Measurements from ENCODE around the gene OR1J2. TPM values are rescaled to one million over a fixed set of nuclear protein-coding genes. Genes with fewer than 3 reads are reported as not detected.

The OR1J2 gene
- total and polyA plus RNA-seq, 4 experiments from 2014 or later, result not detected

GRCh38 chr9:122475717-122476116 lies 34.9 kb upstream of the OR1J2 start:
- intact Hi-C loops (cut with micrococcal nuclease), result no loop called here
- Mint-ChIP-seq H3K4me1 (no peaks in the 10 kb centered on the region), H3K36me3 (no peaks in the 10 kb centered on the region), H3K27me3 (peaks cover 6 to 14% of the 10 kb centered on the region in 2 donors), H3K27ac (no peak overlapping the region), H3K4me3 (no peak overlapping the region), H3K9me3 (no peaks in the 10 kb centered on the region)
- no peaks in the 10 kb centered on the region for H3K27me3 ChIP-seq (ENCODE audit: insufficient read depth, low read length)
- H3K27ac ChIP-seq (ENCODE audit: low read depth, low read length), result no peak overlapping the region
- no peaks in the 10 kb centered on the region for H3K4me1 ChIP-seq (ENCODE audit: insufficient read depth, low read length)
- POLR2A ChIA-PET (ENCODE audit: partially characterized antibody), result no interaction called here
- no peak overlapping the region for H3K4me3 ChIP-seq (ENCODE audit: low read length in 2 of 2)
- no peak for DNase-seq
- H3K9me3 ChIP-seq (ENCODE audit: control insufficient read depth in 1 of 2, low read length in 2 of 2), result no peaks in the 10 kb centered on the region
- CTCF ChIA-PET (ENCODE audit: partially characterized antibody), result interaction anchor here (0.7 kb wide), 1 partner anchor 13 kb away, joined by 3 read pairs; no protein-coding TSS in a partner anchor
- no peaks in the 10 kb centered on the region for H3K36me3 ChIP-seq (ENCODE audit: insufficient read depth, low read length)

GRCh38 chr9:122477346-122477745 lies 33.3 kb upstream of the OR1J2 start:
- no peak for DNase-seq
- Mint-ChIP-seq H3K27ac (peak overlapping the region in 1 of 7 donors; percentile 43), H3K36me3 (no peaks in the 10 kb centered on the region), H3K4me3 (peak overlapping the region in 1 of 8 donors; percentile 11), H3K4me1 (no peaks in the 10 kb centered on the region), H3K9me3 (no peaks in the 10 kb centered on the region), H3K27me3 (peaks cover 9 to 13% of the 10 kb centered on the region in 2 donors)
- Histone ChIP-seq H3K27ac (ENCODE audit: low read depth, low read length) (no peak overlapping the region), H3K4me1 (ENCODE audit: insufficient read depth, low read length) (no peaks in the 10 kb centered on the region), H3K9me3 (ENCODE audit: control insufficient read depth in 1 of 2, low read length in 2 of 2) (no peaks in the 10 kb centered on the region), H3K36me3 (ENCODE audit: insufficient read depth, low read length) (no peaks in the 10 kb centered on the region), H3K4me3 (ENCODE audit: low read length in 2 of 2) (no peak overlapping the region), H3K27me3 (ENCODE audit: insufficient read depth, low read length) (no peaks in the 10 kb centered on the region)
- CTCF ChIA-PET (ENCODE audit: partially characterized antibody), result no interaction called here
- POLR2A ChIA-PET (ENCODE audit: partially characterized antibody), result no interaction called here
- intact Hi-C loops (cut with micrococcal nuclease), result no loop called here

- Mint-ChIP-seq H3K27ac (peak within 1 kb of the TSS in 1 of 7 donors; percentile 43), H3K4me3 (peak within 1 kb of the TSS in 1 of 8 donors; percentile 11), H3K27me3 (peaks cover 11 to 12% of the 10 kb centered on the region in 2 donors), H3K36me3 (no peaks in the 10 kb centered on the region), H3K9me3 (no peaks in the 10 kb centered on the region), H3K4me1 (no peaks in the 10 kb centered on the region)
- CTCF ChIA-PET (ENCODE audit: partially characterized antibody), result no interaction called here
- Histone ChIP-seq H3K27ac (ENCODE audit: low read depth, low read length) (no peak within 1 kb of the TSS), H3K4me3 (ENCODE audit: low read length in 2 of 2) (no peak within 1 kb of the TSS), H3K9me3 (ENCODE audit: control insufficient read depth in 1 of 2, low read length in 2 of 2) (no peaks in the 10 kb centered on the region), H3K4me1 (ENCODE audit: insufficient read depth, low read length) (no peaks in the 10 kb centered on the region), H3K36me3 (ENCODE audit: insufficient read depth, low read length) (no peaks in the 10 kb centered on the region), H3K27me3 (ENCODE audit: insufficient read depth, low read length) (no peaks in the 10 kb centered on the region)
- no peak for DNase-seq
- POLR2A ChIA-PET (ENCODE audit: partially characterized antibody), result no interaction called here
- intact Hi-C loops (cut with micrococcal nuclease), result no loop called here
Observed at GRCh38 chr9:122477826-122478225, 32.8 kb upstream of the OR1J2 start, which contains the start of gene OR1J1. OR1J1 (minus strand) TSS chr9:122477926; CDS start chr9:122477926, 0 bp downstream.

GRCh38 chr9:122479062-122479461 lies 31.5 kb upstream of the OR1J2 start:
- H3K9me3 Mint-ChIP-seq, result no peaks in the 10 kb centered on the region
- Histone ChIP-seq H3K9me3 (ENCODE audit: control insufficient read depth in 1 of 2, low read length in 2 of 2) (no peaks in the 10 kb centered on the region), H3K27ac (ENCODE audit: low read depth, low read length) (no peak overlapping the region), H3K4me3 (ENCODE audit: low read length in 2 of 2) (no peak overlapping the region), H3K36me3 (ENCODE audit: insufficient read depth, low read length) (no peaks in the 10 kb centered on the region), H3K4me1 (ENCODE audit: insufficient read depth, low read length) (no peaks in the 10 kb centered on the region), H3K27me3 (ENCODE audit: insufficient read depth, low read length) (no peaks in the 10 kb centered on the region)
- H3K4me3 Mint-ChIP-seq, result no peak overlapping the region
- POLR2A ChIA-PET (ENCODE audit: partially characterized antibody), result no interaction called here
- no peaks in the 10 kb centered on the region for H3K4me1 Mint-ChIP-seq
- no peaks in the 10 kb centered on the region for H3K36me3 Mint-ChIP-seq
- H3K27me3 Mint-ChIP-seq, result peaks cover 11 to 12% of the 10 kb centered on the region in 2 donors
- CTCF ChIA-PET (ENCODE audit: partially characterized antibody), result interaction anchor here (2.2 kb wide), 1 partner anchor 20 kb away, joined by 5 read pairs; no protein-coding TSS in a partner anchor
- H3K27ac Mint-ChIP-seq, result no peak overlapping the region
- intact Hi-C loops (cut with micrococcal nuclease), result no loop called here
- DNase-seq, result no peak

- intact Hi-C loops (cut with micrococcal nuclease), result loop anchor here (1.0 kb wide), 1 partner anchor 311 kb away; no protein-coding TSS in a partner anchor
- DNase-seq, result peak in 4 of 5 donors; percentile 3 to 26 (median 16)
Observed at GRCh38 chr9:122498883-122499288, 11.7 kb upstream of the OR1J2 start.

GRCh38 chr9:122506964-122507363 lies 3.6 kb upstream of the OR1J2 start:
- ChIA-PET POLR2A (ENCODE audit: partially characterized antibody) (no interaction called here), CTCF (ENCODE audit: partially characterized antibody) (no interaction called here)
- Histone ChIP-seq H3K9me3 (ENCODE audit: control insufficient read depth in 1 of 2, low read length in 2 of 2) (no peaks in the 10 kb centered on the region), H3K27ac (ENCODE audit: low read depth, low read length) (no peak overlapping the region), H3K27me3 (ENCODE audit: insufficient read depth, low read length) (no peaks in the 10 kb centered on the region), H3K4me1 (ENCODE audit: insufficient read depth, low read length) (no peaks in the 10 kb centered on the region), H3K4me3 (ENCODE audit: low read length in 2 of 2) (no peak overlapping the region), H3K36me3 (ENCODE audit: insufficient read depth, low read length) (no peaks in the 10 kb centered on the region)
- no peak for DNase-seq
- H3K27me3 Mint-ChIP-seq, result peaks cover 12 to 17% of the 10 kb centered on the region in 2 donors
- intact Hi-C loops (cut with micrococcal nuclease), result no loop called here
- peaks cover 0 to 4% (median 0%) of the 10 kb centered on the region in 8 donors for H3K9me3 Mint-ChIP-seq
- no peaks in the 10 kb centered on the region for H3K4me1 Mint-ChIP-seq
- H3K36me3 Mint-ChIP-seq, result no peaks in the 10 kb centered on the region
- peak overlapping the region in 1 of 7 donors; percentile 44 for H3K27ac Mint-ChIP-seq
- no peak overlapping the region for H3K4me3 Mint-ChIP-seq

More at GRCh38 chr9:122498883-122499288, 11.7 kb upstream of the OR1J2 start:
- Mint-ChIP-seq H3K9me3 (peaks cover 0 to 18% (median 12%) of the 10 kb centered on the region in 8 donors), H3K27me3 (peaks cover 8 to 25% of the 10 kb centered on the region in 2 donors), H3K36me3 (peaks cover 0 to 3% of the 10 kb centered on the region in 2 donors), H3K4me1 (no peaks in the 10 kb centered on the region), H3K27ac (no peak overlapping the region), H3K4me3 (no peak overlapping the region)
- Histone ChIP-seq H3K4me1 (ENCODE audit: insufficient read depth, low read length) (no peaks in the 10 kb centered on the region), H3K27me3 (ENCODE audit: insufficient read depth, low read length) (no peaks in the 10 kb centered on the region), H3K27ac (ENCODE audit: low read depth, low read length) (no peak overlapping the region), H3K9me3 (ENCODE audit: control insufficient read depth in 1 of 2, low read length in 2 of 2) (no peaks in the 10 kb centered on the region), H3K36me3 (ENCODE audit: insufficient read depth, low read length) (no peaks in the 10 kb centered on the region), H3K4me3 (ENCODE audit: low read length in 2 of 2) (no peak overlapping the region)
- ChIA-PET POLR2A (ENCODE audit: partially characterized antibody) (no interaction called here), CTCF (ENCODE audit: partially characterized antibody) (interaction anchor here (0.6 to 2.9 kb wide), 17 partner anchors 9 to 1900 kb away, joined by 3 to 25 read pairs (median 4); partner anchors contain the start of genes OR1B1 and OR1J2)

- Histone ChIP-seq H3K4me3 (ENCODE audit: low read length in 2 of 2) (no peak overlapping the region), H3K27ac (ENCODE audit: low read depth, low read length) (no peak overlapping the region), H3K9me3 (ENCODE audit: control insufficient read depth in 1 of 2, low read length in 2 of 2) (no peaks in the 10 kb centered on the region), H3K27me3 (ENCODE audit: insufficient read depth, low read length) (no peaks in the 10 kb centered on the region), H3K36me3 (ENCODE audit: insufficient read depth, low read length) (no peaks in the 10 kb centered on the region), H3K4me1 (ENCODE audit: insufficient read depth, low read length) (no peaks in the 10 kb centered on the region)
- no peaks in the 10 kb centered on the region for H3K36me3 Mint-ChIP-seq
- peaks cover 7 to 10% of the 10 kb centered on the region in 2 donors for H3K27me3 Mint-ChIP-seq
- no peak overlapping the region for H3K4me3 Mint-ChIP-seq
- no peaks in the 10 kb centered on the region for H3K9me3 Mint-ChIP-seq
- H3K4me1 Mint-ChIP-seq, result no peaks in the 10 kb centered on the region
- CTCF ChIA-PET (ENCODE audit: partially characterized antibody), result no interaction called here
- intact Hi-C loops (cut with micrococcal nuclease), result no loop called here
- DNase-seq, result no peak
- no peak overlapping the region for H3K27ac Mint-ChIP-seq
- POLR2A ChIA-PET (ENCODE audit: partially characterized antibody), result no interaction called here
Observed at GRCh38 chr9:122518226-122518625, 7.6 kb downstream of the OR1J2 start.

Data from CD4-positive, alpha-beta memory T cell (primary cell).